Epithelial cell of prostate (primary cell): ENCODE results near the gene FAM222A.

Experiments used
- DNase-seq: peaks from one replicate; pipeline ENCODE4 v3.0.0-alpha.2; 2011; ENCODE audit warnings: low read depth, low spot score
- H3K27ac ChIP-seq: fragments of 450-650 bp; 2 replicates; pipeline ENCODE4 v1.5.1; 2017; ENCODE audit warnings: mild to moderate bottlenecking

The FAM222A gene

GRCh38 chr12:109713187-109714070 lies at the start of gene FAM222A:
Gene FAM222A (plus strand): TSS chr12:109713825. CDS start chr12:109744147, 30,322 bp downstream.
- DNase-seq: peak; percentile 53
- H3K27ac ChIP-seq: no peak within 1 kb of the TSS

DNA sequence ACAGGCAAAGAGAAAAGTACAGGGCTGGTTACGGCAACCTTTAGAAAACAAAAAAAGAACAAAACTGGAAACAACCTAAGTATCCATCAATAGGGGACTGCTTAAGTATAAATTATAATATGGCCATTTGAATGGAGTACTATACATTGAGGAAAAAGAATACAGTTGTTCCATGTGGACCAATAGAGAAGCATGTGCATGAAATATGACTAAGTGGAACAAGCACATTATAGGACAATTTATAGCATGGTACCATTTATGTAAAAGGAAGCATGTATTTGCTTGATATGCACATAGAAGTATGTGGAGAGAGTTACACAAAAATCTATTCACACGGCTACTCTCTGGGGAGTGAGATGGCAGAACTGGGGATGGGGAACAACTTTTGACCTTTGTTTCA lies 49.2 kb upstream of the FAM222A start:
- no peak overlapping the region for H3K27ac ChIP-seq
- DNase-seq: no peak

DNA sequence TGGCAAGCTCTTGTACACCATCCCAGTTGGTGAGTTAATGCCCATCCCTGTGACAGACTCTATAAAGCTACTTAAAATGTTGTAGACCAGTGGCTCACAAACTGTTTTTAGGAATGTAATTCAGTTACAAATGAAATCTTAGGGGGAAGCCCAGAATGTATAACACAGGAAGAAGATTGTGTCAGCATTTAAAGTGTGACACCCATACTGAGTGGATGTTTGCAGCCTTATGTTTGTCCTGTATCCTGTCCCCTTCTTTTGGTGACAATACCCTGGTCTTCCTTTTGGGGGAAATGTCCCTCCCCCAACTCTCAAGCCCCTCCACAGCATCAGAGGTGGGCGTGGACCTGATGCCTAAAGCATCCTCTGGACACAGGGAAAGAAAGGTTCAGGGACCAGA lies 47.6 kb upstream of the FAM222A start:
- no peak overlapping the region for H3K27ac ChIP-seq
- no peak for DNase-seq

DNA sequence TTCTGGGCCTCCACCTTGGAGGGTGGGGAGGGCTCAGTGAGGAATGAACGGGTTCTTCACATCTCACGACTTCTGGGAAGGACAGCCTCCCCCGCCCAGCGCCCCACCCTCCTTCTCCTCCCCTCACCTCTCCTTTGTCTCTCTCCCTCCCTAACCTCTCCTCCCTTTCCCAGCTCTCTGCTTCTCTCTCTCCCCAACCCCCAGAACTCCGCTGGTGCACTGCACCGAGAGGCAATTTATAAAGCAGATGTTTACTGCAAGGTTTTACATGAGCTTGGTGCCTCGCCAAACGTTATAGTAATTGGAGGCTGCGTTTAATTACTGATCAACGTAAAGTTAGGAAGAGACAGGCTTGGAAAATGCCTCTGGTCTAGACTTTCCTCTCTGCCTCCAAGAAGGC lies 42.9 kb upstream of the FAM222A start:
- no peak for DNase-seq
- H3K27ac ChIP-seq: peak overlapping the region; percentile 60

DNA sequence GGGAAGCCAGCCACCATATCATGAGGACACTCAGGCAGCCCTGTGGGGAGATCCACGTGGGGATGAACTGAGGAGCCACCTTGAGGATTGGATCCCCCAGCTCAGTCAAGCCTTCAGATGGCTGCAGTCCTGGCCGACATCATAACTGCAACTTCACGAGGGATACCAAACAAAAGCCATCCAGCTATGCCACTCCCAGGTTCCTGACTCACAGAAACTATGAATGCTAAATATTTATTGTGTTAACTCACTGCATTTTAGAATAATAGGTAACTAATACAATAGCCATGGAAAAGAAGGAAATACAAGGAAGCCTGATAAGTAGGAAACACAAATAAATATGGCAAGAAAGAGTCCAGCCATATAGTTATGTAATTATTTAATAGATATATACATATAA lies 42.1 kb upstream of the FAM222A start:
- no peak for DNase-seq
- peak overlapping the region; percentile 60 for H3K27ac ChIP-seq

DNA sequence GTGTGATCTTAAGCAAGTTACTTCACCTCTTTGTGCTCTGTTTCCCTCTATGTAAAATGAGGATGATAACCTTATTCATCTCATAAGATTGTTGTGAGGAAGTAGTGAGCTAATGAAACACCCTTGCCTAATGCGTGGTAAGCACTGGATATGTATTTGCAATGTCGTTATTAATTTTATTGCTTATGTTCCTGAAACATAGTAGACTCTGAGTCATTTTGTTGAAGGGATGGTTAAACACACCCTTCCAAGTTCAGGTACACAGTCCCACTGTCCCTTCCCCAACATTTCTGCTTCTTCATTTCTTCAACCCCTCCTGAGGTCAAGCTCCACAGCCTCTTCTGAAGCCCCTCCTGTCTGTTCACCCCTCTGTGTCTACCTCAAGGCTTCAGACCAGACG lies 40.2 kb upstream of the FAM222A start:
- H3K27ac ChIP-seq: no peak overlapping the region
- no peak for DNase-seq

DNA sequence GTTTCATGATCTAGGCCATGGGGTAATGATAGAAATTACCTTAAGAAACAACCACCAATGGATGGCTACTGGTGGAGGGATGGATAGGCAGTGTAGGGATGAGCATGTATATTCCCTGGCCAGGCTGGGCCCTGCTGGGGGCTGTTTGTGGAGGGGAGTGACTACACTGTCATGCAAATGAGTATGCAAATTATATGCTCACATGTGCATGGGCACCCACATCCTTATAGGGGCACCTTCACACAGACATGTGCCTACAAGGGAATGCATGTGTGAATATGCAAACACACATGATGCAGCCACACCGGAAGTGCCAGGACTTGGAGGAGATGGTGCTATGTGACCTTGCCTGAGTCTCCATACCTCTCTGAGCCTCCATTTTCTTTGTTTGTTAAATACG lies 39.7 kb upstream of the FAM222A start:
- no peak overlapping the region for H3K27ac ChIP-seq
- no peak for DNase-seq

- DNase-seq: no peak
- no peak overlapping the region for H3K27ac ChIP-seq
These were observed 38.2 kb upstream of the FAM222A start for GRCh38 chr12:109675411-109675810.

- DNase-seq: no peak
- no peak overlapping the region for H3K27ac ChIP-seq
These were observed 36.3 kb upstream of the FAM222A start for GRCh38 chr12:109677279-109677691.

DNA sequence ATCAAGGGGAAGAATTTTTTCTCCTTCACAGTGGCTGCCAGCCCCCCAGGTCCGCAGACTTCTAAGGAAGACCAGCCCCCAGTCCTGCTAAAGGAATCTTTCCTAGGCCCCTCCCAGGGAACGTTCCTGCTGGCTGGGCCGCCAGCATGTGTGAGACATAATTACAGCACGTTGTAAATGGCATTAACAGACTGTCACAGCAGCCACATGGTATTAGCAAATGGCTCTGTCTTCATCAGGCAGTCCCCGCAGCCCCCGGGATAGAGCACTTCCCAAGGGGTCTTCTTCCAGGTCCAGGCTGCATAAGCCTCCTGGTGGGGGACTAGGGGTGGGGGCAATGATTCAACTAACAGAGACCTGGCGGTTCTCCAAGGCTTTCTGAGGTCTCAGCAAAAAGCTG lies 34.9 kb upstream of the FAM222A start:
- no peak for DNase-seq
- no peak overlapping the region for H3K27ac ChIP-seq

- DNase-seq: no peak
These were observed 33.9 kb upstream of the FAM222A start for GRCh38 chr12:109679501-109680263.

DNA sequence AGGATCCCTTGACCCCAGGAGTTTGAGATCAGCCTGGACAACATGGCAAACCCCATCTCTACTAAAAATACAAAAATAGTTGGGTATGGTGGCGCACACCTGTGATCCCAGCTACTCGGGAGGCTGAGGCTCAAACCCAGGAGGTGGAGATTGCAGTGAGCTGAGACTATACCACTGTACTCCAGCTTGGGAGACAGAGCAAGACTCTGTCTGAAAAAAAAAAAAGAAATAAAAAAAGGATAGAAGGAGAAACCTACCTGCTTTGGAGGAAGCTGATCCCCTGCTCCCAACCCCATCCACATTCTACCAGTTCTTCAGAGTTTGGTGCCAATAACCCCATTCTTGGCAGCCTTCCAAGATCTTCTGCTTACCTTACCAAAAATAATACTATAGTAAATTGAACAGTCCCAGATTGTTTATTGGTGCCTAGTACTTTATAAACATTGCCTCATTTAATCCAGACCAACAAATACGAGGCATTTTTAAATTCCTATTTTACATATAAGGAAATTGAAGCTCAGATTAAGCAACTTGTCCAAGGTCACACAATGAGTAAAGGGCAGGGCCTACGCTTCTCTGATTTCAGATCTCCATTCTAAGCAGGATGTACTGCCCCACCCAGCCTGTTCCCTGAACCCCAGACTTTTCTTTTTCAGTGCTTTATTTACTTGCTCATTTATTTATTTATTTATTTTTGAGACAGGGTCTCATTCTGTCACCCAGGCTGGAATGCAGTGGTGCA lies 33.2 kb upstream of the FAM222A start:
- no peak overlapping the region for H3K27ac ChIP-seq
- no peak for DNase-seq

More at GRCh38 chr12:109679501-109680263, 33.9 kb upstream of the FAM222A start:
- H3K27ac ChIP-seq: no peak overlapping the region

DNA sequence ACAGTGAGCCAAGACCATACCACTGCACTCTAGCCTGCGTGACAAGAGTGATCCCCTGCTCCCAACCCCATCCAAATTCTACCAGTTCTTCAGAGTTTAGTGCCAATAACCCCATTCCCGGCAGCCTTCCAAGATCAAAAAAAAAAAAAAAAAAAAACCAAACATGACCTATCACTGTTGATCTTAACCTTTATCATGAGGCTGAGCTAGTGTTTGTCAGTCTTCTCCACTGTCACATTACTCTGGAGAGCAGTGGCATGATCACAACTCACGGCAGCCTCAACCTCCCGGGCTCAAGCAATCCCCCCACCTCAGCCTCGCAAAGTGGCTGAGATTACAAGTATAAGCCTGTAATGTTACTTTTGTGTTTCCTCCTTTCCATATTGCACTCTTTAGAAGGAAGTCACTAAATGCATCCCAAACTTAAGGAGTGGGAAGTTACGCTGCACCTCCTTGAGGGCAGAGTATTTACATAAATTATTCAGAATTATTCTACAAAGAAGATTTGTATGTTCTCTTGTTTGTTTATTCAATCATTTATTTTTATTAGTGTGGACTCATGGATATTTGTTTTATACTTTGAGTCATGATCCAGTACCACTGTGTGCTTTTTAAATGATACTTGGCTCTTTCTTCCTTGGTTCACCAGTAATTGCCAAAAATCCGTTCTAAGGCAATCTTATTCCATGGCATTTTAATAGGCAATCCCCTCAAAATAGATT lies 31.5 kb upstream of the FAM222A start:
- H3K27ac ChIP-seq: no peak overlapping the region
- DNase-seq: no peak

- no peak overlapping the region for H3K27ac ChIP-seq
- no peak for DNase-seq
These were observed 30.9 kb upstream of the FAM222A start for GRCh38 chr12:109682708-109683060.

GRCh38 chr12:109683316-109683715 lies 30.3 kb upstream of the FAM222A start:
- no peak for DNase-seq
- no peak overlapping the region for H3K27ac ChIP-seq

GRCh38 chr12:109685574-109686447 lies 27.8 kb upstream of the FAM222A start:
- no peak overlapping the region for H3K27ac ChIP-seq
- no peak for DNase-seq

- no peak overlapping the region for H3K27ac ChIP-seq
- DNase-seq: no peak
These were observed 27.1 kb upstream of the FAM222A start for GRCh38 chr12:109686523-109686922.

DNA sequence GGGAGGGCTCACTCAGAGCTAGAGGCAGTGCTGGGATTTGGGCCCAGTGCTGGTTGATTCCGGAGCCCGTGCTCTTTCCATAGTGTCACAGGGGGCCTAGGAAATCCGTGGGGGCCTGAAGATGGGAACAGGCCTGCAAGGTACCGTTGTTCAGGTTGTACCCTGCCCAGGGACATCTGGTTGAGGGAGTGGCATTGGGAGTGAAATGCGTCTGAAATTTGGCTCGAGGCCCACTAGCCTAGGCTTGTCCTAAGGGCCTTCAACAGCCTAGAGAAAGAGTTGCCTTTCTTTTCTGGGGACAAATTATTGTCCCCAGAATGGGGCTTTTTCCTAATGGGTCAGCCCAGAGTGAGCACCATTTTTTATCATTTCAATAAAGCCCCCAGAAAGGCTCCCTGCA lies 26.4 kb upstream of the FAM222A start:
- no peak overlapping the region for H3K27ac ChIP-seq
- DNase-seq: no peak

DNA sequence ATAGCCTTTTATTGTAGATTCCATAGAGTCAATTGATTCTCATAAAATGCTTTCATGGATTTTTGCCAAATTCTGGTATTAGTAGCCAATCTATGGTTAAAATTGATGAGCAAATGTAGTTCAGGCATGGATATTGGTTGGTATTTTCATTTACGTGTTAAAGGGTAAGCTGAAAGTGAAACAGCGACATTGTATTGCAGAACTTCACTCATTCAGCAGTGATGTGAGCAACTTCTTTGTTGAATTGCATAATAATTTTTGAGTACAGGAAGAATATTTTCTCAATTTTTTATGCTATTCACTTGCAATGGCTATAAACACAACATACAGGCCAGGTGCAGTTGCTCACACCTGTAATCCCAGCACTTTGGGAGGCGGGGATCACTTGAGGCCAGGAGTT lies 24.2 kb upstream of the FAM222A start:
- no peak overlapping the region for H3K27ac ChIP-seq
- DNase-seq: no peak
